ENCODE measurements around the gene PCDHGA4.
"Not testable (repeated sequence)": the region's sequence is repeated elsewhere in the genome, so short reads cannot be mapped to it uniquely, and the experiment has no call there.

PCDHGA4 gene

DNA sequence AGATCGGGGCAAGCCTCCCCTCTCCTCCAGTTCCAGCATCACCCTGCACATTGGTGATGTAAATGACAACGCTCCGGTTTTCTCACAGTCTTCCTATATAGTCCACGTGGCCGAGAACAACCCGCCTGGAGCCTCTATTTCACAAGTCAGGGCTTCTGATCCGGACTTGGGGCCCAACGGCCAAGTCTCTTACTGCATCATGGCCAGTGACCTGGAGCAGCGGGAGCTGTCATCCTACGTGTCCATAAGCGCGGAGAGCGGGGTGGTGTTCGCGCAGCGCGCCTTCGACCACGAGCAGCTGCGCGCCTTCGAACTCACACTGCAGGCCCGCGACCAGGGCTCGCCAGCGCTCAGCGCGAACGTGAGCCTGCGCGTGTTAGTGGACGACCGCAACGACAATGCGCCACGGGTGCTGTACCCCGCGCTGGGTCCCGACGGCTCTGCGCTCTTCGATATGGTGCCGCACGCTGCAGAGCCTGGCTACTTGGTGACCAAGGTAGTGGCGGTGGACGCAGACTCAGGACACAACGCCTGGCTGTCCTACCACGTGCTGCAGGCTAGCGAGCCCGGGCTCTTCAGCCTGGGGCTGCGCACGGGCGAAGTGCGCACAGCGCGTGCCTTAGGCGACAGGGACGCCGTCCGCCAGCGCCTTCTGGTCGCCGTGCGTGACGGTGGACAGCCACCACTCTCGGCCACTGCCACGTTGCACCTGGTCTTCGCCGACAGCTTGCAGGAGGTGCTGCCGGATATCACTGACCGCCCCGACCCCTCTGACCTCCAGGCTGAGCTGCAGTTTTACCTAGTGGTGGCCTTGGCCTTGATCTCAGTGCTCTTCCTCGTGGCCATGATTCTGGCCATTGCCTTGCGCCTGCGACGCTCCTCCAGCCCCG is 34.6 kb downstream of the PCDHGA4 start:
- H3K4me1 Mint-ChIP-seq = peaks cover 3% of the 10 kb centered on the region
- peaks cover 28% of the 10 kb centered on the region for H3K36me3 Mint-ChIP-seq
- no peak overlapping the region for H3K4me3 Mint-ChIP-seq
- H3K9me3 Mint-ChIP-seq = peaks cover 42% of the 10 kb centered on the region
- peaks cover 64% of the 10 kb centered on the region for H3K27me3 Mint-ChIP-seq
- no peak overlapping the region for H3K27ac Mint-ChIP-seq

DNA sequence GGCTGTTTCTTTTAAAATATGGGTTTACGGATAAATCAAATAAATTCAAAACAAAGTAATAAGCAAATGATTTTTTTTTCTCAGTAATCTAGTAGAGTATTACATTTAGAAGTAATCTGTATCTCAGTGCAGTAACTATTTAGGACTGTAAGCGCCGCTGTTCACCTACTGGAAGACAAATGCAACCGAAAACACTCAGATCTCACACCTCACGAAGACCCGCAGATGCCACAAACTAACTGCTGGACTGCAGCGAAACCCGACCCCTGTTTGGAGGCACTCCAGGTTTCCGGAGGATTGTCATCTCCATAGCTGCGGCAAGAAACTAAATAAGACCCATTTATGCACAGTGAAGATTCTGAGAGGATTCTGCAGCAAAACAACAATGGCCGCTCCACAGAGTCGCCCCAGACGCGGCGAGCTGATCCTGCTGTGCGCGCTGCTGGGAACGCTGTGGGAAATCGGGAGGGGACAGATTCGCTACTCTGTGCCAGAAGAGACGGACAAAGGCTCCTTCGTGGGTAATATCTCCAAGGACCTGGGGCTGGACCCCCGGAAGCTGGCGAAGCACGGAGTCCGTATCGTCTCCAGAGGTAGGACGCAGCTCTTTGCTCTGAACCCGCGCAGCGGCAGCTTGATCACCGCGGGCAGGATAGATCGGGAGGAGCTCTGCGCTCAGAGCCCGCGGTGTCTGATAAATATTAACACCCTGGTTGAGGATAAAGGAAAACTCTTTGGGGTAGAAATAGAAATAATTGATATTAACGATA is 37.8 kb downstream of the PCDHGA4 start, which contains the start of gene PCDHGA8:
Gene PCDHGA8 (plus strand): TSS at position 205 of the 770 bp plus-strand sequence. CDS start 181 bp downstream, at position 386.
- Mint-ChIP-seq H3K4me1 (peaks cover 3% of the 10 kb centered on the region), H3K36me3 (peaks cover 22% of the 10 kb centered on the region), H3K27ac (no peak within 1 kb of the TSS), H3K9me3 (peaks cover 24% of the 10 kb centered on the region), H3K4me3 (no peak within 1 kb of the TSS), H3K27me3 (peaks cover 55% of the 10 kb centered on the region)

DNA sequence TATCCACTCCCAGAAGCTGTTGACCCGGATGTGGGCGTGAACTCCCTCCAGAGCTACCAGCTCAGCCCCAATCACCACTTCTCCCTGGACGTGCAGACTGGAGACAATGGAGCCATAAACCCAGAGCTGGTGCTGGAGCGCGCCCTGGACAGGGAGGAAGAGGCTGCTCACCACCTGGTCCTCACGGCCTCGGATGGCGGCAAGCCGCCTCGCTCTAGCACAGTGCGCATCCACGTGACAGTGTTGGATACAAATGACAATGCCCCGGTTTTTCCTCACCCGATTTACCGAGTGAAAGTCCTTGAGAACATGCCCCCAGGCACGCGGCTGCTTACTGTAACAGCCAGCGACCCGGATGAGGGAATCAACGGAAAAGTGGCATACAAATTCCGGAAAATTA is 38.4 kb downstream of the PCDHGA4 start:
- peaks cover 24% of the 10 kb centered on the region for H3K9me3 Mint-ChIP-seq
- no peak overlapping the region for H3K27ac Mint-ChIP-seq
- peaks cover 3% of the 10 kb centered on the region for H3K4me1 Mint-ChIP-seq
- peaks cover 22% of the 10 kb centered on the region for H3K36me3 Mint-ChIP-seq
- peaks cover 54% of the 10 kb centered on the region for H3K27me3 Mint-ChIP-seq
- H3K4me3 Mint-ChIP-seq = no peak overlapping the region

DNA sequence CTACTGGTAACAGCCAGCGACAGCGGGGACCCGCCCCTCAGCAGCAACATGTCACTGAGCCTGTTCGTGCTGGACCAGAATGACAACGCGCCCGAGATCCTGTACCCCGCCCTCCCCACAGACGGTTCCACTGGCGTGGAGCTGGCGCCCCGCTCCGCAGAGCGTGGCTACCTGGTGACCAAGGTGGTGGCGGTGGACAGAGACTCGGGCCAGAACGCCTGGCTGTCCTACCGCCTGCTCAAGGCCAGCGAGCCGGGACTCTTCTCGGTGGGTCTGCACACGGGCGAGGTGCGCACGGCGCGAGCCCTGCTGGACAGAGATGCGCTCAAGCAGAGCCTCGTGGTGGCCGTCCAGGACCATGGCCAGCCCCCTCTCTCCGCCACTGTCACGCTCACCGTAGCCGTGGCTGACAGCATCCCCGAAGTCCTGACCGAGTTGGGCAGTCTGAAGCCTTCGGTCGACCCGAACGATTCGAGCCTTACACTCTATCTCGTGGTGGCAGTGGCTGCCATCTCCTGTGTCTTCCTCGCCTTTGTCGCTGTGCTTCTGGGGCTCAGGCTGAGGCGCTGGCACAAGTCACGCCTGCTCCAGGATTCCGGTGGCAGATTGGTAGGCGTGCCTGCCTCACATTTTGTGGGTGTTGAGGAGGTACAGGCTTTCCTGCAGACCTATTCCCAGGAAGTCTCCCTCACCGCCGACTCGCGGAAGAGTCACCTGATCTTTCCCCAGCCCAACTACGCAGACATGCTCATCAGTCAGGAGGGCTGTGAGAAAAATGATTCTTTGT is 39.8 kb downstream of the PCDHGA4 start:
- peaks cover 15% of the 10 kb centered on the region for H3K9me3 Mint-ChIP-seq
- peaks cover 19% of the 10 kb centered on the region for H3K36me3 Mint-ChIP-seq
- peaks cover 53% of the 10 kb centered on the region for H3K27me3 Mint-ChIP-seq
- not testable (repeated sequence) for H3K4me1 Mint-ChIP-seq, H3K4me3 Mint-ChIP-seq, H3K27ac Mint-ChIP-seq

DNA sequence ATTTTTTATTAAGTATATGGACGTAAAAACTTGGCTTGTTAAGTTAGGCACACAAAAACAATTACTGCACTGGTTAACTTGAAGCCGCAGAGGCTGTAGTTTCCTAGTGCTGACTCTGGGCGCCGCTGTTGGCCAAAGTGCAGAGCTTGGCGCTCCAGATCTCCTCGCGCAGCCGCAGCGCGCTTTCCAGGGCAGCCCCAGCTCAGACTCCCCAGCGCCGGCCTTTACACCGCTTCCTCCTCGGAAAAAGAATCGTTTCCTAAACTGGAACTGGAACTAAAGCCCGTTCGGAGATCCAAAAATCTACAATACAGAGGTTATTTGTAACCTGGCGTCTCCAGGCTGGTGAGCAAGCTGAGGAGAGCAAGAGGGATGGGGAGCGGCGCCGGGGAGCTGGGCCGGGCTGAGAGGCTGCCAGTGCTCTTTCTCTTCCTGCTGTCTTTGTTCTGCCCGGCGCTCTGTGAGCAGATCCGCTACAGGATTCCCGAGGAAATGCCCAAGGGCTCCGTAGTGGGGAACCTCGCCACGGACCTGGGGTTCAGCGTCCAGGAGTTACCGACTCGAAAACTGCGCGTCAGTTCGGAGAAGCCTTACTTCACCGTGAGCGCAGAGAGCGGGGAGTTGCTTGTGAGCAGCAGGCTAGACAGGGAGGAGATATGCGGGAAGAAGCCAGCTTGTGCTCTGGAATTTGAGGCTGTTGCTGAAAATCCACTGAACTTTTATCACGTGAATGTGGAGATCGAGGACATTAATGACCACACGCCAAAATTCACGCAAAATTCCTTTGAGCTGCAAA is 43.1 kb downstream of the PCDHGA4 start, which contains the start of gene PCDHGB5:
Gene PCDHGB5 (plus strand): TSS at position 192 of the 796 bp plus-strand sequence. CDS start 181 bp downstream, at position 373.
- peaks cover 49% of the 10 kb centered on the region for H3K27me3 Mint-ChIP-seq
- H3K9me3 Mint-ChIP-seq = peaks cover 12% of the 10 kb centered on the region
- not testable (repeated sequence) for H3K4me1 Mint-ChIP-seq, H3K27ac Mint-ChIP-seq
- peaks cover 19% of the 10 kb centered on the region for H3K36me3 Mint-ChIP-seq
- H3K4me3 Mint-ChIP-seq = peak within 1 kb of the TSS; percentile 44

DNA sequence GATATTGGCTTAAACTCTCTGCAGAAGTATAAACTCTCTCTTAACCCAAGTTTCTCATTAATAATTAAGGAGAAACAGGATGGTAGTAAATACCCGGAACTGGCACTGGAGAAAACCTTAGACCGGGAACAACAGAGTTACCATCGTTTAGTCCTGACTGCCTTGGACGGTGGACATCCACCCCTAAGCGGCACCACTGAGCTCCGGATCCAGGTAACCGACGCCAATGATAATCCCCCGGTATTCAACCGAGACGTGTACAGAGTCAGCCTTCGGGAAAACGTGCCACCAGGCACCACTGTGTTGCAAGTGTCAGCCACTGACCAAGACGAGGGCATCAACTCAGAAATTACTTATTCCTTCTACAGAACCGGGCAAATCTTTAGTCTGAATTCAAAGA is 43.8 kb downstream of the PCDHGA4 start:
- peaks cover 52% of the 10 kb centered on the region for H3K27me3 Mint-ChIP-seq
- H3K36me3 Mint-ChIP-seq = peaks cover 17% of the 10 kb centered on the region
- H3K4me1 Mint-ChIP-seq = no peaks in the 10 kb centered on the region
- no peak overlapping the region for H3K27ac Mint-ChIP-seq
- no peak overlapping the region for H3K4me3 Mint-ChIP-seq
- H3K9me3 Mint-ChIP-seq = peaks cover 15% of the 10 kb centered on the region

DNA sequence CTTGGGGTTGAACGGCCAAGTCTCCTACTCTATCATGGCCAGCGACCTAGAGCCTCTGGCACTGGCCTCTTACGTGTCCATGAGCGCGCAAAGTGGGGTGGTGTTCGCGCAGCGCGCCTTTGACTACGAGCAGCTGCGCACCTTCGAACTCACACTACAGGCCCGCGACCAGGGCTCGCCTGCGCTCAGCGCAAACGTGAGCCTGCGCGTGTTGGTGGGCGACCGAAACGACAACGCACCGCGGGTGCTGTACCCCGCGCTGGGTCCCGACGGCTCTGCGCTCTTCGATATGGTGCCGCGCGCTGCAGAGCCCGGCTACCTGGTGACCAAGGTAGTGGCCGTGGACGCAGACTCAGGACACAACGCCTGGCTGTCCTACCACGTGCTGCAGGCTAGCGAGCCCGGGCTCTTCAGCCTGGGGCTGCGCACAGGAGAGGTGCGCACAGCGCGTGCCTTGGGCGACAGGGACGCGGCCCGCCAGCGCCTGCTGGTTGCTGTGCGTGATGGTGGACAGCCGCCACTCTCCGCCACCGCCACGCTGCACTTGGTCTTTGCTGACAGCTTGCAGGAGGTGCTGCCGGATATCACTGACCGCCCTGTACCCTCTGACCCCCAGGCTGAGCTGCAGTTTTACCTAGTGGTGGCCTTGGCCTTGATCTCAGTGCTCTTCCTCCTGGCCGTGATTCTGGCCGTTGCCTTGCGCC is 44.9 kb downstream of the PCDHGA4 start:
- H3K4me3 Mint-ChIP-seq = peak overlapping the region; percentile 57
- H3K36me3 Mint-ChIP-seq = peaks cover 16% of the 10 kb centered on the region
- peaks cover 11% of the 10 kb centered on the region for H3K9me3 Mint-ChIP-seq
- H3K4me1 Mint-ChIP-seq = no peaks in the 10 kb centered on the region
- peaks cover 52% of the 10 kb centered on the region for H3K27me3 Mint-ChIP-seq
- H3K27ac Mint-ChIP-seq = peak overlapping the region; percentile 86

DNA sequence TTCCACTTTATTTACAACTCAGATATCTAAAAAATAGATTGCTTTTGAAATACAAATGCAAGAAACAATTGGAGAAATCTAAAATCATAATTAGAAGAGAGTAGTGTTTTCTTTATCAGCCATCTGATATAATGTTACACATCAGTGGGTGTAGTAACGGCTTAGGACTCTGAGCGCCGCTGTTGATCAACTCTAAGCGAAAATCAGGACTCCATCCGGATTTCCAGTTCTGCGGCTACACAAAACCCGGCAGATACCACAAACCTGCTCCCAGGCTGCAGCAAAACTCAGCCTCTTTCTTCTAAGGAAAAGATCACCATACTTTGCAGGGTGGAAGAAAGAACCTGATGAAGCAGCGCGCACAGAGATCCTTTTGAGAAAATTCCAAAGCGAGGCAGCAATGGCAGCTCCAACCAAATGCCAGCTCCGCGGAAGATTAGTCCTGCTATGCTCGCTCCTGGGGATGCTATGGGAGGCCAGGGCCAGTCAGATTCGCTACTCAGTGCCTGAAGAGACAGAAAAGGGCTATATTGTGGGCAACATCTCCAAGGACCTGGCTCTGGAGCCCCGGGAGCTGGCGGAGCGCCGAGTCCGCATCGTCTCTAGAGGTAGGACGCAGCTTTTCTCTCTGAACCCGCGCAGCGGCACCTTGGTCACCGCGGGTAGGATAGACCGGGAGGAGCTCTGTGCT is 47.9 kb downstream of the PCDHGA4 start, which contains the start of gene PCDHGA9:
Gene PCDHGA9 (plus strand): TSS at position 226 of the 691 bp plus-strand sequence. CDS start 175 bp downstream, at position 401.
- Mint-ChIP-seq H3K4me3 (peak within 1 kb of the TSS; percentile 70), H3K27ac (no peak within 1 kb of the TSS), H3K4me1 (no peaks in the 10 kb centered on the region), H3K36me3 (peaks cover 16% of the 10 kb centered on the region), H3K9me3 (peaks cover 11% of the 10 kb centered on the region), H3K27me3 (peaks cover 56% of the 10 kb centered on the region)

DNA sequence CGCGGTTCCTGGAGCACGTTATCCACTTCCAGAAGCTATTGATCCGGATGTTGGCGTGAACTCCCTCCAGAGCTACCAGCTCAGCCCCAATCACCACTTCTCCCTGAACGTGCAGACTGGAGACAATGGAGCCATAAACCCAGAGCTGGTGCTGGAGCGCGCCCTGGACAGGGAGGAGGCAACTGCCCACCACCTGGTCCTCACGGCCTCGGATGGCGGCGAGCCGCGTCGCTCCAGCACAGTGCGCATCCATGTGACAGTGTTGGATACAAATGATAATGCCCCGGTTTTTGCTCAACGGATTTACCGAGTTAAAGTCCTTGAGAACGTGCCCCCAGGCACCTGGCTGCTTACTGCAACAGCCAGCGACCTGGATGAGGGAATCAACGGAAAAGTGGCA is 48.6 kb downstream of the PCDHGA4 start:
- peaks cover 59% of the 10 kb centered on the region for H3K27me3 Mint-ChIP-seq
- peaks cover 19% of the 10 kb centered on the region for H3K36me3 Mint-ChIP-seq
- H3K9me3 Mint-ChIP-seq = peaks cover 16% of the 10 kb centered on the region
- no peak overlapping the region for H3K4me3 Mint-ChIP-seq
- no peaks in the 10 kb centered on the region for H3K4me1 Mint-ChIP-seq
- no peak overlapping the region for H3K27ac Mint-ChIP-seq

Measured in activated naive CD4-positive, alpha-beta T cell treated with anti-CD3 and anti-CD28 coated beads, Interleukin-2, amount 50 U/mL, for 24 hours (primary cell).